ENCODE results near the gene GINS1.
"Not testable (repeated sequence)": the region's sequence is repeated elsewhere in the genome, so short reads cannot be mapped to it uniquely, and the experiment has no call there.

Gene GINS1

DNA sequence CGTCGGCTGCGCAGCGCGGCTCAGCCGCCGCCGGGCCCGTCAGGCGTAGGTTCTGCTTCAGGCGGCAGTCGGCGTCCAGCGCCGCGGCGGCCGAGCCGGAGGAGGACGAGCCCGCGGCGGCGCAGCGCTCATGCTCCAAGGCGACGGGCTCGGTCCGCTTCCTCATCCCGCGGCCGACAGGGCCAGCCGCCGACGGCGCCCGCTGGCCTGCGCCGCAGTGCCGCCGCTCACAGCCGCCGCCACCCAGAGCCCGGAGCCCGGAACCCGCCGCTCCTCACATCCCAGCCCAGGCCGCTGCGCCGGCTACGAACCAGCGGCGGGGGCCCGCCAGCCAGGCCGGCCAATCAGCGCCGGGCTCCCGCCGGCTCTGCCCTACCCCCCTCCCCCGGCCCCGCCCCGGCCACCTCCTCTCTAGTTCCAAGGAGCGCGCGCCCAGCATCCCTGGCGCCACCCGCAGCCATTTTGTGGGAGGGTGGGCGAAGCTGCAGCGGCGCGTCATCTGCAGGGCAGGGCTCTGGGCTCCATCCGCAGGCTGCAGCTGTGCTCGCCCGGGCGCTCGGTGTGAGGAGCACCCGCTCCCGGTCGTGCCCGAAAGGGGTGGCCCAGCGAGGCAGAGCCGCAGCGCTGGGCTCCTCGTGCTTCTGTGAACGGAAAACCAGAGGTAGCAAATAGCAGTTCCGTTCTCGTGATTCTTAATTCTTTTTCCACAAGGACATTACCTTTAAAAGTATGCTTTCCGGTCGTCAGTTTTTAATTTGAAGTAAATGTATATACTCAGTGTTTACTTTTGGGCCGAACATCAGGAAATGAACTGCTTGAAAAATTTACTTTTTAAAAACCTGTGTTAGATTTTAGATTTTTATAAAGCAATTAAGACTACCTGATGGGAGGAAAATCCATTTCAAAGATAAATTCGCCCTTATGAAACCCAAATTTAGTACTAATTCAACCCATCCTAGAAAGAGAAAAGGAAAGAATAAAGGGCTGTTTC is 16.6 kb upstream of the GINS1 start, which contains the start of gene ABHD12:
Gene ABHD12, minus strand, starts transcription at position 298 of the 991 bp plus-strand sequence. Its CDS starts 132 bp downstream, at position 166.
- peak; percentile 96 for DNase-seq

DNA sequence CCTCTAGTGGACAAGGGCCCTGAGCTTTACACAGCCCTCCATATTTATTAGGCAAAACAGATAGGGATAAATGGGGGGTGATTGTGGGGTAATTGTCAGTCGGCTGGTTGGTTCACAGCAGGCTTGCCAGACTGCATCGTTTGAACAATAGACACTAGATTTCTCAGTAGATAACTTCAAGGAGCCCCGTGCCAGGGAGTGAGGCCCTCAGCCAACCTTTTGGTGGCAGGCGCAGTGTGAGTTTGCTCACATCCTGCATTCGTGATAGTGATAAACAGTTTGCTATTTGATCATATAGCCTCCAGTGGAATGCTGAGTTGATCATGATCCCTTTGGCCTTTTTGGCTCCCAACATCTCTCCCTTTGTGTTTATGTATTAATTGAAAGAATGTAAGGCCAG is 13.2 kb upstream of the GINS1 start:
- no peak for DNase-seq

GRCh38 chr20:25394996-25395395 is 12.5 kb upstream of the GINS1 start:
- no peak for DNase-seq

- no peak for DNase-seq
Observed at GRCh38 chr20:25397096-25397495, 10.4 kb upstream of the GINS1 start.

DNA sequence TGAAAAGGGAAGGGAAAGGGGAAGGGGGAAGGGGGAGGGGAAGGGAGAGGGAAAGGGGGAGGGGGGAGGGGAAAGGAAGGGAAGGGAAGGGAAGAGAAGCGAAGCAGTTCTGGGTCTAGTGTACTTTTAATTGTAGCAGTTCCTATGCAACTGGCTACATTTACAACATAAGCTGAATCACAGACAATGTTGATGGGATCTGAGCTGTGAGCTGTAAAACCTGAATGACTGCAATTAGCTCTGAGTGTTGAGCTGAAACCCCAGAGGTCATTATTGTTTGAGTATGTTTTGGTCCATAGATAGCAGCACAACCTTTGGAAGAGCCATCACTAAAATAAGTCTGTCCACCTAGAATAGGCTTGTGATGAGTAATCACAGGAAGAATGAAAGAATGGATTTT is 9.7 kb upstream of the GINS1 start:
- DNase-seq, result no peak

- no peak for DNase-seq
Observed at GRCh38 chr20:25398376-25399036, 9.0 kb upstream of the GINS1 start.

- DNase-seq, result peak; percentile 10
Observed at GRCh38 chr20:25399037-25399430, 8.4 kb upstream of the GINS1 start.

- DNase-seq, result not testable (repeated sequence)
Observed at GRCh38 chr20:25400291-25400732, 7.2 kb upstream of the GINS1 start.

DNA sequence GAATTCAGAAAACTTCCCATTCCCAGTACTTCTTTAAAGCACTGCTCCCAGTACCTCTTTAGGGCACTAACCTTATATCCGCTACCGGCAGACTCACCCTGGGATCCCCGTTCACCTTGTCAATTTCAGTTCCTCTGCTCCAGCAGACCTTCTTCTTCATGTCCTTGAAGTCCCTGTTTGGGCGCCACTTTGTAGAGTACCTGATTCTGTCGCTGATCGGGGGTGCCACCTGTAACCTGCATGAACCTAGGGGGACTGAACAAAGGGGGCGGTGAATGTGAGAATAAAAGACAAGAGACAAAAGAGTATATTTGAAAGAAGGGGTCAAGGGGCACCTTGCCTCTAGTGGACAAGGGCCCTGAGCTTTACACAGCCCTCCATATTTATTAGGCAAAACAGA is 4.9 kb upstream of the GINS1 start:
- DNase-seq, result no peak

GRCh38 chr20:25408170-25408547 is 686 bp downstream of the GINS1 start:
- no peak for DNase-seq

- no peak for DNase-seq
Observed at GRCh38 chr20:25408890-25409289, 1.4 kb downstream of the GINS1 start.

GRCh38 chr20:25418776-25419175 is 11.3 kb downstream of the GINS1 start:
- DNase-seq, result no peak

DNA sequence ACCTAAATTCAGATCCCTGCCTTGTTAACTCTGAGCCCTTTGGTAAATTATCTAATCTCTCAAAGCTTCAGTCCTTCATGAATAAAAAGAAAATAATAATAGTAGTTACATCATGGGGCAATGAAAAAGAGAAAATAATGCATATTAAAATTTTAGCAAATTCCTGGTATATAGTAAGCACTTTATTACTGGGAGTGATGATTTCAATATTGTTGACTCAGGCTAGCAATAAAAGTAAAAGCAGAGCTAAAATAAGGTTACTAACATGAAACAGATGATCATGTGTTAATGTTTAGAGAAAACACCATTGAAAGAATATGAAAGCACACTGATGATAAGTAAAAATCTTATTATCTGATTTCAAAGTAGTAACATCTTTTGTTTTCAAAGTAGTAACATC is 13.6 kb downstream of the GINS1 start:
- no peak for DNase-seq

GRCh38 chr20:25422032-25422431 is 14.6 kb downstream of the GINS1 start:
- DNase-seq, result no peak

DNA sequence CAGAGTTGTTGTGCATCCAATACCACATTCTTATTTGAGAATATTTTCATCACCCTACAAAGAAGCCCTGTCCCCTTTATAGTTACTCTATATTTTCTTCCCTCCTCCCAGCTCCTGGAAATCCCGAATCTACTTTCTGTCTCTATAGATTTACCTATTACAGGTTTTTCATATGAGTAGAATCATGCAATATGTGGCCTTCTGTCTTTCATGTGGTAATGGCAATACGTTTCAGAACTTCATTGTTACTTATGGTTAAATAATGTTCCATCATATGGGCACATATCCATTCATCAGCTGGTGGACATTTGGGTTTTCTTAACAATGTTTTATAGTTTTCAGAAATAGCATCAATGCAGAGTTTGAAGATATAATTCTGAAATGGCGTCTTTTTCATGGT is 17.1 kb downstream of the GINS1 start:
- no peak for DNase-seq

DNA sequence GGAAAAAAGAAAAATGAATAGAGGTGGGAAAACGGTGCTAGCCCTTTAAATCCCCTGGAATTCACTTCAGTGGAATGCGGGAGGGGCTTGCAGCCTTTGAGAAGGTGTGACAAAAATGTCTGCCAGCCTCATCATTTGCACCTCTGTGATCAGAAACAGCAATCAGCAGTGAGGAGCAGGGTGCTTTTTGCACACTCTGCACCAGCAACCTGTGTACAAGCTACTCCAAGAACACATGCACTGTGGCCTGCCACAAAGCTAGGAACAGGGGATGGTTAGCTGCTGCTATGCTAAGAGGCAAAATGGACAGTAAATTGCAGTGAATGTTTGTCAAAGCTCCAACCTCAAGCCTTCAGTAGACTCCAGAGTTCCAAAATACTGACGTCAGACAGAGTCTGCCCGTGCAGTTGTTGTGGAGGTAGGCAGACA is 29.7 kb downstream of the GINS1 start:
- DNase-seq, result no peak

DNA sequence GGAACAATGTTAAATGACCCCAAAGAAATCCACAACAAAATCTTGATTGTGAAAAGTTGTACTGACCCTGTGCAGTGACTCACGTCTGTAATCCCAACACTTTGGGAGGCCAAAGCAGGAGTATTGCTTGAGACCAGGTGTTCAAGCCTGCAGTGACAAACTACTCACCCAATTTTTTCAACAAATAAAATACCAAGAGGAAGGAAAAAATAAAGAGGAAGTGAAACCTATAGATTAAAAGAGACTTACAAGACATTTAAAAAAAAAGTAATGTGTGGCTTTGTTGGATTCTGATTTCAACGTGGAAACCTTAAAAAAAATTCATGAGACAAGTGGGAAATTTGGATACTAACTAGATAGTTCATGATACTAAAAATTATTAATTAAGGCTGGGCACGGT is 31.9 kb downstream of the GINS1 start:
- no peak for DNase-seq

DNA sequence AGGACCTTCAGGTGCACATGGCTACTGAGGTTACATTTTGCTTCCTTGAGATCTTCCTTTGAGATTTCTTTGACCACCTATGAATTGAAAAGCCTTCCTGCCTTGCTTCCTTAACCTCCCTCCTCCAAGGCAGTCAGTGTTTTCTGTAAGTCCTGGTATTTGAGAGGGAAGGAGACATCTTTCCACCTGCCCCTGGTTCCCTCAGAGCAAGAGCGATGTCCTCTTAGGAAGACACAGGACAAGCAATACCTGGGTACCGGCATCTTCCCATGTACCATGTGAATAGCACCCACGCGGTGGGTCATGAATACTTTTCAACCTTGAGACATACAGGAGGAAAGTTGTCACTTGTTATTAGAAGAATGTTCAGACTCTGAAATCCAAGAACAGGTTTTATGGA is 37.1 kb downstream of the GINS1 start:
- no peak for DNase-seq

DNA sequence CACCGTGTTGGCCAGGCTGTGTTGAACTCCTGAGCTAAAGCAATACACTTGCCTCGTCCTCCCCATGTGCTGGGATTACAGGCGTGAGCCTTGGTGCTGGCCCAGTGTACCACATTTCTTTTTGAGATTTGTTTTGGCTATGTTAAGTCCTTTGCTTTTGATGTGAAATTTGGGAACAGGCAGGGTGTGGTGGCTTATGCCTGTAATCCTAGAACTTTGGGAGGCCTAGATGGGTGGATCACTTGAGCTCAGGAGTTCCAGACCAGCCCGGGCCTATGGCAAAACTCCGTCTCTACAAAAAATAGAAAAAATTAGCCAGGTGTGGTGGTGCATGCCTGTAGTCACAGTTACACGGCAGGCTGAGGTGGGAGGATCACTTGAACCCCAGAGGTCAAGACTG is 40.2 kb downstream of the GINS1 start:
- no peak for DNase-seq

DNA sequence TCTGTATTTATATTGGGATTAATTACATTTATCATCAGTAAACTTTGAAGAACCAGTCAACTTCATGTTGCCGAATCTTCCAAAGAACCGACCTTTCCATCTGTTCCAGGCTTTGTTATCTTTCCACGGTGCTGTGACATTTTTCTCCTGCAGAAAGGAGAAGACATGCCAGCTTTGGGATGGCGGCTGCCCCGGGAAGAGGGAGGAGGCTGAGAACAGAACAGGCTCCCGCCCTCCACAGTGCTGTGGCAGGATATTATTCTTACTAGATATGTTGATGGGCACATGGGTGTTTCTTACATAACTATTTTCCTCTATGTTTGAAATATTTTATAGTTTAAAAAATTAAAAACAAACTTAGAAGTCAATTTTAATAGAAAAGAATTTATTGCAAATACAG is 44.9 kb downstream of the GINS1 start:
- no peak for DNase-seq

- DNase-seq, result no peak
Observed at GRCh38 chr20:25453035-25453810, 45.8 kb downstream of the GINS1 start.

GRCh38 chr20:25454153-25454900 is 46.9 kb downstream of the GINS1 start:
- DNase-seq, result no peak
